ENCODE data around the gene GALR2.

Gene GALR2

GRCh38 chr17:76082326-76083251, 8.0 kb downstream of the GALR2 start:
- no peak for TF ChIP-seq CTCF (IDR thresholded peaks at IDR 0.05; ENCODE audit: insufficient read depth, low read depth, low read length, missing control alignments)

GRCh38 chr17:76083536-76084182, 9.1 kb downstream of the GALR2 start:
- DNase-seq (ENCODE audit: low read depth): no peak
- TF ChIP-seq CTCF (IDR thresholded peaks at IDR 0.05; ENCODE audit: insufficient read depth, low read depth, low read length, missing control alignments): no peak
- H3K4me3 ChIP-seq (ENCODE audit: low read length): no peak overlapping the region

More at GRCh38 chr17:76082326-76083251, 8.0 kb downstream of the GALR2 start:
- H3K4me3 ChIP-seq (ENCODE audit: low read length): no peak overlapping the region
- no peak for DNase-seq (ENCODE audit: low read depth)

- no peak for TF ChIP-seq CTCF (IDR thresholded peaks at IDR 0.05; ENCODE audit: insufficient read depth, low read depth, low read length, missing control alignments)
- DNase-seq (ENCODE audit: low read depth): no peak
- no peak overlapping the region for H3K4me3 ChIP-seq (ENCODE audit: low read length)
These were observed 10.6 kb downstream of the GALR2 start for GRCh38 chr17:76085066-76085730.

GRCh38 chr17:76085731-76086366, 11.3 kb downstream of the GALR2 start:
- DNase-seq (ENCODE audit: low read depth): no peak
- TF ChIP-seq CTCF (IDR thresholded peaks at IDR 0.05; ENCODE audit: insufficient read depth, low read depth, low read length, missing control alignments): no peak
- H3K4me3 ChIP-seq (ENCODE audit: low read length): no peak overlapping the region

GRCh38 chr17:76086384-76086783, 11.8 kb downstream of the GALR2 start:
- DNase-seq (ENCODE audit: low read depth): no peak
- H3K4me3 ChIP-seq (ENCODE audit: low read length): no peak overlapping the region
- no peak for TF ChIP-seq CTCF (IDR thresholded peaks at IDR 0.05; ENCODE audit: insufficient read depth, low read depth, low read length, missing control alignments)

- DNase-seq (ENCODE audit: low read depth): no peak
- no peak for TF ChIP-seq CTCF (IDR thresholded peaks at IDR 0.05; ENCODE audit: insufficient read depth, low read depth, low read length, missing control alignments)
- no peak overlapping the region for H3K4me3 ChIP-seq (ENCODE audit: low read length)
These were observed 12.9 kb downstream of the GALR2 start for GRCh38 chr17:76087531-76087930.
